Measurements from ENCODE around the gene ASXL3.

DNA sequence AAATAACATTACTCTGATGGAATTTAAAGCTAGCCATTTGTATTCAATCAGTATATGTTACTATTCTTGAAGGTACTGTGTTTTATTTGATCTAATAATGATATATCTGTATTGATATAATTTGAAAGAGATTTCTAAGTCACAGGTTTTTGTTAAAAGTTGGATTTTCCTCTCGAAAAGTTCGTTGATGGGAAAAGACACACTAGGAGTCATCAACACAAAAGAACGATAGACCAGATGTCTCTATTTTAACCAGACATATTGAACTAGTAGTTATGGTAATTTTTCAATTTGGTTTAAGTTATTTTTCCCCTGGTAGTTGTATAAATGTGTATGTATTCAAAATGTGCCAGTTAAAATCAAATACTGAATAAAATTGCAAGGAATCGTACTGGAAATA lies 2.5 kb downstream of the ASXL3 start:
- TF ChIP-seq, protein P1, sequence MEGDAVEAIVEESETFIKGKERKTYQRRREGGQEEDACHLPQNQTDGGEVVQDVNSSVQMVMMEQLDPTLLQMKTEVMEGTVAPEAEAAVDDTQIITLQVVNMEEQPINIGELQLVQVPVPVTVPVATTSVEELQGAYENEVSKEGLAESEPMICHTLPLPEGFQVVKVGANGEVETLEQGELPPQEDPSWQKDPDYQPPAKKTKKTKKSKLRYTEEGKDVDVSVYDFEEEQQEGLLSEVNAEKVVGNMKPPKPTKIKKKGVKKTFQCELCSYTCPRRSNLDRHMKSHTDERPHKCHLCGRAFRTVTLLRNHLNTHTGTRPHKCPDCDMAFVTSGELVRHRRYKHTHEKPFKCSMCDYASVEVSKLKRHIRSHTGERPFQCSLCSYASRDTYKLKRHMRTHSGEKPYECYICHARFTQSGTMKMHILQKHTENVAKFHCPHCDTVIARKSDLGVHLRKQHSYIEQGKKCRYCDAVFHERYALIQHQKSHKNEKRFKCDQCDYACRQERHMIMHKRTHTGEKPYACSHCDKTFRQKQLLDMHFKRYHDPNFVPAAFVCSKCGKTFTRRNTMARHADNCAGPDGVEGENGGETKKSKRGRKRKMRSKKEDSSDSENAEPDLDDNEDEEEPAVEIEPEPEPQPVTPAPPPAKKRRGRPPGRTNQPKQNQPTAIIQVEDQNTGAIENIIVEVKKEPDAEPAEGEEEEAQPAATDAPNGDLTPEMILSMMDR (IDR thresholded peaks at IDR 0.05; ENCODE audit: extremely low read depth in 1 of 2, insufficient read depth in 1 of 2, low read depth in 1 of 2, low read length in 2 of 2): no peak
- TF ChIP-seq EZH2 (IDR thresholded peaks at IDR 0.05; ENCODE audit: borderline replicate concordance, low read depth, low read length, severe bottlenecking): no peak
- no peak for TF ChIP-seq POLR2A (IDR thresholded peaks at IDR 0.05; ENCODE audit: low read depth, low read length)
- TF ChIP-seq POLR2AphosphoS5 (IDR thresholded peaks at IDR 0.05; ENCODE audit: insufficient read depth, low read depth, low read length): no peak
